Measurements from ENCODE around the gene CCR3.

- TF ChIP-seq, protein P1, sequence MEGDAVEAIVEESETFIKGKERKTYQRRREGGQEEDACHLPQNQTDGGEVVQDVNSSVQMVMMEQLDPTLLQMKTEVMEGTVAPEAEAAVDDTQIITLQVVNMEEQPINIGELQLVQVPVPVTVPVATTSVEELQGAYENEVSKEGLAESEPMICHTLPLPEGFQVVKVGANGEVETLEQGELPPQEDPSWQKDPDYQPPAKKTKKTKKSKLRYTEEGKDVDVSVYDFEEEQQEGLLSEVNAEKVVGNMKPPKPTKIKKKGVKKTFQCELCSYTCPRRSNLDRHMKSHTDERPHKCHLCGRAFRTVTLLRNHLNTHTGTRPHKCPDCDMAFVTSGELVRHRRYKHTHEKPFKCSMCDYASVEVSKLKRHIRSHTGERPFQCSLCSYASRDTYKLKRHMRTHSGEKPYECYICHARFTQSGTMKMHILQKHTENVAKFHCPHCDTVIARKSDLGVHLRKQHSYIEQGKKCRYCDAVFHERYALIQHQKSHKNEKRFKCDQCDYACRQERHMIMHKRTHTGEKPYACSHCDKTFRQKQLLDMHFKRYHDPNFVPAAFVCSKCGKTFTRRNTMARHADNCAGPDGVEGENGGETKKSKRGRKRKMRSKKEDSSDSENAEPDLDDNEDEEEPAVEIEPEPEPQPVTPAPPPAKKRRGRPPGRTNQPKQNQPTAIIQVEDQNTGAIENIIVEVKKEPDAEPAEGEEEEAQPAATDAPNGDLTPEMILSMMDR (IDR thresholded peaks at IDR 0.05) = no peak
- TF ChIP-seq POLR2A (IDR thresholded peaks at IDR 0.05) = no peak
Measured at GRCh38 chr3:46192939-46193338, 49.3 kb upstream of the CCR3 start.

Measured in thyroid gland (tissue), 4 donors.